Measurements from ENCODE around the gene DDX52.

DNA sequence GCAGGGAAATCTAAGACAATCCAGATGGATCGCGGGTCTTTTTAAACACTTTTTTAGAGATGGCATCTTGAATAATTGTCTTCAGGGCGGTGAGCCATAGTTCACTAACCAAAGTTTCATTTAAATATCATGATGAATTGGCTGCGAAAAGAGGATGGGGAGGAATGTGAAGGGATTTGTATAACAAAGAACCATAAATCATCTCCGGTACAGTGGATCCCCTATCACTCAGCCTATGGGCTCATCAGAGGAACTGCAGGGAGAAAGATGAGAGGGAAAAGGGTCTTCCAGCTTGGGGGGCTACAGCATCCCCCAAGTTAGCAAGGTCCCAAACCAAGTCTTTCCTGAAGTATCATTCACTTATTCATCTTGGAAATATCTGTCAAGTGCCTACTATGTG, 16.7 kb upstream of the DDX52 start:
- TF ChIP-seq, protein P1, sequence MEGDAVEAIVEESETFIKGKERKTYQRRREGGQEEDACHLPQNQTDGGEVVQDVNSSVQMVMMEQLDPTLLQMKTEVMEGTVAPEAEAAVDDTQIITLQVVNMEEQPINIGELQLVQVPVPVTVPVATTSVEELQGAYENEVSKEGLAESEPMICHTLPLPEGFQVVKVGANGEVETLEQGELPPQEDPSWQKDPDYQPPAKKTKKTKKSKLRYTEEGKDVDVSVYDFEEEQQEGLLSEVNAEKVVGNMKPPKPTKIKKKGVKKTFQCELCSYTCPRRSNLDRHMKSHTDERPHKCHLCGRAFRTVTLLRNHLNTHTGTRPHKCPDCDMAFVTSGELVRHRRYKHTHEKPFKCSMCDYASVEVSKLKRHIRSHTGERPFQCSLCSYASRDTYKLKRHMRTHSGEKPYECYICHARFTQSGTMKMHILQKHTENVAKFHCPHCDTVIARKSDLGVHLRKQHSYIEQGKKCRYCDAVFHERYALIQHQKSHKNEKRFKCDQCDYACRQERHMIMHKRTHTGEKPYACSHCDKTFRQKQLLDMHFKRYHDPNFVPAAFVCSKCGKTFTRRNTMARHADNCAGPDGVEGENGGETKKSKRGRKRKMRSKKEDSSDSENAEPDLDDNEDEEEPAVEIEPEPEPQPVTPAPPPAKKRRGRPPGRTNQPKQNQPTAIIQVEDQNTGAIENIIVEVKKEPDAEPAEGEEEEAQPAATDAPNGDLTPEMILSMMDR (IDR thresholded peaks at IDR 0.05): no peak
- TF ChIP-seq POLR2AphosphoS5 (IDR thresholded peaks at IDR 0.05): no peak
- TF ChIP-seq POLR2A (IDR thresholded peaks at IDR 0.05): no peak
